ENCODE measurements around the gene RFX6. TPM values are rescaled to one million over a fixed set of nuclear protein-coding genes. Genes with fewer than 3 reads are reported as not detected.

RFX6 gene
- total and polyA plus RNA-seq, 4 donors: not detected

DNA sequence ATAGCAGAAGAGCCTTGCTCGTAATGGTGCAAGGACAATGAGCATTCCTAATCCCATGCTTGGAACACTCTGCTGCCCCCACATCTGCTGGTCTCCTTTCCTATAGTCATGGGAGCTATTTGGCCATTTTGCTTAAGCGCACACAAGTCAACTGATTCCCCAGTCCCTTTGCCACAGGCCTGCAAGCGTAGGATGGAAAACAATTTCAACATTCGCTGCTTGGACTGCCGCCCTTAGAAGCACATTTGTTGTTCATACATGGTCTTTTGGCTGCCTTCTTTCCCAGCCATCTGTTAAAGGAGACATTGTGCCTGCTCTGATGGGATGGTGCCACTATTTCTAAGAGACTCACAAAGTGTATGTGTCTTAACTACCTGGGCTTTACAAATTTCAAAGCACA, 96.9 kb downstream of the RFX6 start:
- 79% methylated on average over 5 of the region's 5 CpGs for WGBS
- Histone ChIP-seq H3K27me3 (ENCODE audit: control insufficient read depth in 4 of 4, insufficient read depth in 4 of 4, low read length in 3 of 4) (no peaks in the 10 kb centered on the region), H3K27ac (ENCODE audit: low read depth in 1 of 2, low read length in 2 of 2) (no peak overlapping the region), H3K4me3 (ENCODE audit: low read depth in 1 of 3, low read length in 3 of 3) (no peak overlapping the region), H3K9ac (ENCODE audit: low read depth in 1 of 2, low read length in 2 of 2) (no peak overlapping the region), H3K36me3 (ENCODE audit: control insufficient read depth in 4 of 4, insufficient read depth in 3 of 4, low read depth in 1 of 4, low read length in 3 of 4) (no peaks in the 10 kb centered on the region), H3K9me3 (ENCODE audit: control insufficient read depth in 4 of 4, low read length in 3 of 4) (no peaks in the 10 kb centered on the region), H3K4me1 (ENCODE audit: control insufficient read depth in 4 of 4, insufficient read depth in 4 of 4, low read length in 3 of 4) (peaks cover 0 to 3% (median 0%) of the 10 kb centered on the region in 4 donors)
- no peak for TF ChIP-seq EGR1 (IDR thresholded peaks at IDR 0.05; ENCODE audit: low read depth in 2 of 2)
- TF ChIP-seq GABPA (IDR thresholded peaks at IDR 0.05 in 1 of 2, conservative IDR thresholded peaks at IDR 0.05 in 1 of 2): no peak
- TF ChIP-seq TAF1 (conservative IDR thresholded peaks at IDR 0.05): no peak
- no peak for TF ChIP-seq YY1 (IDR thresholded peaks at IDR 0.05)
- no peak for TF ChIP-seq FOXA1 (IDR thresholded peaks at IDR 0.05)
- TF ChIP-seq, protein P1, sequence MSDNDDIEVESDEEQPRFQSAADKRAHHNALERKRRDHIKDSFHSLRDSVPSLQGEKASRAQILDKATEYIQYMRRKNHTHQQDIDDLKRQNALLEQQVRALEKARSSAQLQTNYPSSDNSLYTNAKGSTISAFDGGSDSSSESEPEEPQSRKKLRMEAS (IDR thresholded peaks at IDR 0.05): no peak
- TF ChIP-seq, protein P2, sequence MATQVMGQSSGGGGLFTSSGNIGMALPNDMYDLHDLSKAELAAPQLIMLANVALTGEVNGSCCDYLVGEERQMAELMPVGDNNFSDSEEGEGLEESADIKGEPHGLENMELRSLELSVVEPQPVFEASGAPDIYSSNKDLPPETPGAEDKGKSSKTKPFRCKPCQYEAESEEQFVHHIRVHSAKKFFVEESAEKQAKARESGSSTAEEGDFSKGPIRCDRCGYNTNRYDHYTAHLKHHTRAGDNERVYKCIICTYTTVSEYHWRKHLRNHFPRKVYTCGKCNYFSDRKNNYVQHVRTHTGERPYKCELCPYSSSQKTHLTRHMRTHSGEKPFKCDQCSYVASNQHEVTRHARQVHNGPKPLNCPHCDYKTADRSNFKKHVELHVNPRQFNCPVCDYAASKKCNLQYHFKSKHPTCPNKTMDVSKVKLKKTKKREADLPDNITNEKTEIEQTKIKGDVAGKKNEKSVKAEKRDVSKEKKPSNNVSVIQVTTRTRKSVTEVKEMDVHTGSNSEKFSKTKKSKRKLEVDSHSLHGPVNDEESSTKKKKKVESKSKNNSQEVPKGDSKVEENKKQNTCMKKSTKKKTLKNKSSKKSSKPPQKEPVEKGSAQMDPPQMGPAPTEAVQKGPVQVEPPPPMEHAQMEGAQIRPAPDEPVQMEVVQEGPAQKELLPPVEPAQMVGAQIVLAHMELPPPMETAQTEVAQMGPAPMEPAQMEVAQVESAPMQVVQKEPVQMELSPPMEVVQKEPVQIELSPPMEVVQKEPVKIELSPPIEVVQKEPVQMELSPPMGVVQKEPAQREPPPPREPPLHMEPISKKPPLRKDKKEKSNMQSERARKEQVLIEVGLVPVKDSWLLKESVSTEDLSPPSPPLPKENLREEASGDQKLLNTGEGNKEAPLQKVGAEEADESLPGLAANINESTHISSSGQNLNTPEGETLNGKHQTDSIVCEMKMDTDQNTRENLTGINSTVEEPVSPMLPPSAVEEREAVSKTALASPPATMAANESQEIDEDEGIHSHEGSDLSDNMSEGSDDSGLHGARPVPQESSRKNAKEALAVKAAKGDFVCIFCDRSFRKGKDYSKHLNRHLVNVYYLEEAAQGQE (IDR thresholded peaks at IDR 0.05): no peak
- no peak for TF ChIP-seq RAD21 (IDR thresholded peaks at IDR 0.05)
- no peak for TF ChIP-seq SP1 (IDR thresholded peaks at IDR 0.05)
- no peak for DNase-seq (ENCODE audit: low spot score)

DNA sequence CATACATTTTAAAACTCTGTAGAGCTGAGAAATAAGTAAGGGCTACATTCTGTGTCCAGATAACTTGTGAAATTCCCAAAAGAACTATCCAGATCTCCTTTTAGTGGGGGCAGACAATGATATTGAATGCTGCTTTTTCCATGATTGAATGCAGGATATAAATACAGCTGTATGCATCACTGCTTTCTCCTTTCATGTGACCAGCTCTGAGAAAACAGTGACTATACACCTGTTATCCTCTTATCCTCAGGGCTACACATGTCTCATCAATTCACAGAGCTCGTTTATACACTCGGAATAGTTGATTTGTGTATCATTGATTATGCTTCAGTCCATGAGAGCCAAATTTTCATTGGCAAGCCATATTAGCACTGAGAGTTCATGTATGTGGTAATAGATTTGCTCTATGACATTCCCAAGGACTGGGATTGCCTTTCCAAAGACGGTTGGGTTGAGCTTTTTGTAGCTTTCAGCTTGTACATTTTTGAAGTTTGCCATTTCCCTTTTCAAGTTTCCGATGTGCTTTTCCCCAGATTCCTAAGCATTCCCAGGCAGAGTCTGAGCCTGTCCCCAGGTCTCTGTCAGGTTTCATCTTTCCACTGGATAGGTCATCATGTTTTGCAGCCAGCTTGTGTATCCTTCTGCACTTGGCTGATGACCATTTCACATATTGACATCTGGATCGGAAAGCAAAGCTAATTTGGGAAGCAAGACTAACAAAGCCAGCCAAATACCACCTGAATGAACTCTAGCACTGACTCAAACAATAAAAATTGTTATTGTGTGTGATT, 97.7 kb downstream of the RFX6 start:
- Histone ChIP-seq H3K9me3 (ENCODE audit: control insufficient read depth in 4 of 4, low read length in 3 of 4) (no peaks in the 10 kb centered on the region), H3K9ac (ENCODE audit: low read depth in 1 of 2, low read length in 2 of 2) (no peak overlapping the region), H3K27ac (ENCODE audit: low read depth in 1 of 2, low read length in 2 of 2) (no peak overlapping the region), H3K36me3 (ENCODE audit: control insufficient read depth in 4 of 4, insufficient read depth in 3 of 4, low read depth in 1 of 4, low read length in 3 of 4) (no peaks in the 10 kb centered on the region), H3K27me3 (ENCODE audit: control insufficient read depth in 4 of 4, insufficient read depth in 4 of 4, low read length in 3 of 4) (no peaks in the 10 kb centered on the region), H3K4me1 (ENCODE audit: control insufficient read depth in 4 of 4, insufficient read depth in 4 of 4, low read length in 3 of 4) (no peaks in the 10 kb centered on the region), H3K4me3 (ENCODE audit: low read depth in 1 of 3, low read length in 3 of 3) (no peak overlapping the region)
- 33% methylated on average over 5 of the region's 5 CpGs for WGBS
- DNase-seq (ENCODE audit: low spot score): no peak
- no peak for TF ChIP-seq JUND (IDR thresholded peaks at IDR 0.05)
- no peak for TF ChIP-seq FOXA2 (IDR thresholded peaks at IDR 0.05)
- TF ChIP-seq, protein P2 (IDR thresholded peaks at IDR 0.05): no peak
- no peak for TF ChIP-seq RAD21 (IDR thresholded peaks at IDR 0.05)
